Skeletal muscle cell (primary cell): ENCODE data around the gene SLC7A5.
"Not testable (repeated sequence)": the region's sequence is repeated elsewhere in the genome, so short reads cannot be mapped to it uniquely, and the experiment has no call there.

ENCODE experiments used
- DNase-seq: peaks from one replicate; pipeline ENCODE4 v3.0.0-alpha.2; 2010; ENCODE audit warnings: low read depth
- H3K4me3 ChIP-seq: 2 replicates; pipeline ENCODE4 v1.5.1; 2011; ENCODE audit warnings: low read depth, mild to moderate bottlenecking, control low read depth, low read length, moderate library complexity

SLC7A5 gene

DNA sequence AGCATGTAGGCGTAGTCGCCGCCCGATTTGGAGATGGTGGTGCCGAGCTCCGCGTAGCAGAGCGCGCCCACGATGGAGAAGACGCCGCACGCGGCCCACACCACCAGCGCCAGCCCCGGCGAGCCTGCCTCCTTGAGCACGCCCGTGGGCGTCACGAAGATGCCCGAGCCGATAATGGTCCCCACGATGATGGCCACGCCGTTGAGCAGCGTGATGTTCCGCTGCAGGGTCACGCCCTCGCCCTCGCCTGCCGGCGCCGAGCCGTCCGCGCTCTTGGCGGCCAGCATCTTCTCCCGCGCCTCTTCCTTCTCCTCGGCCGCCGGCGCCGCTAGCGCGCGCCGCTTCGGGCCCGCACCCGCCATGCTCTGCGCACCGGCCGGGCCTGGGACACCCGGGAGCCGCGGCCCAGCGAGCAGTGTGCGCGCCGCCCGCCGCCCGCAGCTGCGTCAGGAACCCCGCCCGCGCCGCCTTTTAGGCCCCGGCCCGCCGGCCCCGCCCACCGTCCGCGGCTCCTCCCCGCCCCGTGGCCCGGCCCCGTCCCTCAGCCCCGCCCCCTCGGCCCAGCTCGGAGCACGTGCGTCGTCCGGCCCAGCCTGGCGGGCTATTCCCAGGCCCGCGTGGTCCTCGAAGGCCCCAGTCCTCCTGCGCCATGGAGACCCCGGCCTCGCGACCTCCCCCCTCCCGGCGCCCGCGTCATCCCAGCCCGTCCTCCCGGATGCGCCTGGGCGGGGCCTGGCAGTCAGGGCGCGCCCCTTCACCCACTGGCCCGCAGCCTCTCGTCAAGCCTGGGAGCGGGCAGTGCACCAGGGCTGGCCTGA lies at the start of gene SLC7A5:
TSS of gene SLC7A5 (minus strand) at position 447 of the 818 bp plus-strand sequence. CDS start at position 362, 85 bp downstream.
- H3K4me3 ChIP-seq, result peak within 1 kb of the TSS; percentile 64
- DNase-seq, result not testable (repeated sequence)

- no peak for DNase-seq
- H3K4me3 ChIP-seq, result no peak overlapping the region
Observed at GRCh38 chr16:87918338-87918737, 49.0 kb upstream of the SLC7A5 start.

DNA sequence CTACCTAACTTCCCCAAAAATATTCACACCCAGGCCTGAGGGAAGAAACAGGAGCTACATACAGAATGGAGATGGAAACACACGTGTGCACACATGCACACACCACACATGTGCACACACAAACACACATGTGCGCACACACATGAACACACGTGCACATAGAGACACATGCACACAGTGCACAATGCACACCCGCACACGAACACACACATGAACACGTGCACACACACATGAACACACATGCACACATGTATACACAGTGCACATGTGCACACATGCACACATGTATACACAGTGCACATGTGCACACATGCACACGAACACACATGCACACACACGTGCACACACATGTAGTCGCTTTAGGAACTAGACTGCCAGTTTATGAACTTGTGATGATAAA lies 48.2 kb upstream of the SLC7A5 start:
- DNase-seq, result no peak
- no peak overlapping the region for H3K4me3 ChIP-seq

GRCh38 chr16:87914812-87915211 lies 45.5 kb upstream of the SLC7A5 start:
- no peak for DNase-seq
- H3K4me3 ChIP-seq, result no peak overlapping the region

GRCh38 chr16:87914021-87914725 lies 44.9 kb upstream of the SLC7A5 start:
- H3K4me3 ChIP-seq, DNase-seq: not testable (repeated sequence)

GRCh38 chr16:87912691-87913090 lies 43.4 kb upstream of the SLC7A5 start:
- DNase-seq, H3K4me3 ChIP-seq: not testable (repeated sequence)

DNA sequence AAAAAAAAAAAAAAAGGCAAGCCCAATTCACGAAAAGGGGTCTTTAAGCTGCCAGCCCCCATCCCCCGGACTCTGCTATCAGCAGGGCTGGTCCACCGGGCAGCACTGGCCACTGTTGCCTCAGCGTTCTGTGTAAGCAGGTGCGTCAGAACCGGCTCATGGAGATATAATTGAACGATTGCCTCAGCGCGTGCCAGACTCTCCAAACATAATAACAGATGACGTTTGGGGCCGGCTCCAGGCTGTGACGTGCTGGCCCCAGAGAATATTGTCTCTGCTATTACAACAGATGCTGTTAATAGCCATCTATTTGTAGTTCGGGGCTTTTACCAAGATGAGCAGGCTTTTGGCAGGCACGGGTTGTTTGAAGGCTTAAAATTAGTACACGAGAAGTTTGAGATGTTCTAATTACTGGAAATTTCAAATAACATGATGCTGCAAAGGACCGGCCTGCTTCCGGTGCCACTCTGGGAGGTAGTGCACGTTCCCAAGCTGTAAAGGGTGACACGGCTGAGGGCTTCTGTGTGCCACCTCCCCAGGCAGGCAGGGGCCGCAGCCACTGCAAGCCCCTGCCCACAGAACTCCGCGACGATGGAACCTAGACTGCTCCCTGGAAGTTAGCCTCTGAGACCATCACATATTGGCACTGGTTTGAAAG lies 41.9 kb upstream of the SLC7A5 start:
- H3K4me3 ChIP-seq, result not testable (repeated sequence)
- peak; percentile 71 for DNase-seq

DNA sequence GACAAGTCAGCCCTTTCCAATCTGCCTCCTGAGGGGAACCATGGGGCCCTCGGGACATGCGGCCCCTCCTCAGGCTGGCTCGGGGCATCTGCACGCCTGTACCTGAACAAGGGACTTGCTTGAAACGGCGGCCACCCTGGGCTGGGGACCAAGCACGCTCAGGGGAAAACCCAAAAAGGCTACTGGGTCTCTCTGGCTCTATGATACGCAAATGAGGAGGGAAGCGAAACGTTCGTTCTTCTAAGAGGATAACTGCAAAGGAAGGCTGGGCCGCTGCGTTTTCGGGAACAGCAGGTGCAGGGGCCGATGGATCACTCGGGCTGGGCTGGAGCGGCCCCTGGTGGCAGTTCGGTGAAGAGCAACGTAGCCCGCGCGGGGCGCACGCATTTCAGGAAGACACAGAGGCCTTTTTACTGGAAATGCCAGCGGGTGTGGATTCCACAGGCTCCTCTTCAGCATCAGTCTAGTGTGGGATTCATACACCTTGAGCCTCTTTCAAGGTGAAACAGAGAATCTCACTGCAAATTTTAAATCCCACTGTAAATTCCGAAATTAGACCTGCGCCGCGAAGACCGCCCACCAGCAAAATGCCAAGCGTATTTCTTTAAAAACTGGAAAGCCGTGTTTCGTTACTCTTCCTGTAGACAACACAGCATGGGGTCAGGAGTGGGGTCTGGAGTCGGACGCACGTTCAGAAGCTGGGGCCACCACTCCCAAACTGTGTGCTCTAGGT lies 40.1 kb upstream of the SLC7A5 start:
- not testable (repeated sequence) for DNase-seq, H3K4me3 ChIP-seq

GRCh38 chr16:87908101-87908500 lies 38.8 kb upstream of the SLC7A5 start:
- H3K4me3 ChIP-seq, DNase-seq: not testable (repeated sequence)

GRCh38 chr16:87905521-87905920 lies 36.2 kb upstream of the SLC7A5 start:
- H3K4me3 ChIP-seq, result not testable (repeated sequence)

DNA sequence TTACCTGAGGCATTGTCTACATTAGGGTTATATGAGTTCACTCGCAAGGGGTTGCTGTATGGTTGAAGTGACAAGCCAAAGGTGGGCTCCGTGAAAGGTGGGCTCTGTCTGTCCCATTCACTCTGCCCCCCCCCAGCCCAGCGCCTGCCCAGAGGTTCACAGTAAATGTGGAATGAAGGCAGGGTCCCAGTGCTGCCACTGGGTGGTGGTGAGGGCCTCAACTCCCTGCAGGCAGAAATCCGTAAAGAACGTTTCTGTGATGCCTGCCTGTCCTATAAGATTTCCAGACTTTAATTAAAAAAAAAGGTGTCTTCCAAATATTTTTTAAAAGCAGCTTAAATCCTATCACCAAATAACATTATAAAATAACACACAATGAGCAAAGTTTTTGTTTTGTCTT lies 35.7 kb upstream of the SLC7A5 start:
- H3K4me3 ChIP-seq, DNase-seq: not testable (repeated sequence)

More at GRCh38 chr16:87905521-87905920, 36.2 kb upstream of the SLC7A5 start:
- DNase-seq, result not testable (repeated sequence)

DNA sequence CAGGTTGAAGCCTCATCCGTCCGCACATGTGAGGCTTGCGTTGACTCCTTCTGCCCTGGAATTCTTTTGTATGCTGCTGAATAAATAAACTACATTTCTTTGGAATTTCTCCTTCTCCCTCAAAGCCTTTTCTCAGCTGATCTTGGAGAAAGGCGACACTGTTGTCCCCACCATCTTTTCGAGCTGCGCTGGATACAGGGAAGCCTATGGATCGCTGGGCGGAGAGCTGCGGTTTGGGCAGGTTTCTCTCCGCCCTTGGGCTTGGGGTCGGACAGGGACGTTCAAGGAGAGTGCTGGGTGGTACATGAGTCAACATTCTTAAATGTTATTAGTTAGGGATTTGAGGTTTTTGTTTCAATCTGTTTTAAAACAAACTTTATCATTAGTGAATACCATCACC lies 31.2 kb upstream of the SLC7A5 start:
- DNase-seq, H3K4me3 ChIP-seq: not testable (repeated sequence)

DNA sequence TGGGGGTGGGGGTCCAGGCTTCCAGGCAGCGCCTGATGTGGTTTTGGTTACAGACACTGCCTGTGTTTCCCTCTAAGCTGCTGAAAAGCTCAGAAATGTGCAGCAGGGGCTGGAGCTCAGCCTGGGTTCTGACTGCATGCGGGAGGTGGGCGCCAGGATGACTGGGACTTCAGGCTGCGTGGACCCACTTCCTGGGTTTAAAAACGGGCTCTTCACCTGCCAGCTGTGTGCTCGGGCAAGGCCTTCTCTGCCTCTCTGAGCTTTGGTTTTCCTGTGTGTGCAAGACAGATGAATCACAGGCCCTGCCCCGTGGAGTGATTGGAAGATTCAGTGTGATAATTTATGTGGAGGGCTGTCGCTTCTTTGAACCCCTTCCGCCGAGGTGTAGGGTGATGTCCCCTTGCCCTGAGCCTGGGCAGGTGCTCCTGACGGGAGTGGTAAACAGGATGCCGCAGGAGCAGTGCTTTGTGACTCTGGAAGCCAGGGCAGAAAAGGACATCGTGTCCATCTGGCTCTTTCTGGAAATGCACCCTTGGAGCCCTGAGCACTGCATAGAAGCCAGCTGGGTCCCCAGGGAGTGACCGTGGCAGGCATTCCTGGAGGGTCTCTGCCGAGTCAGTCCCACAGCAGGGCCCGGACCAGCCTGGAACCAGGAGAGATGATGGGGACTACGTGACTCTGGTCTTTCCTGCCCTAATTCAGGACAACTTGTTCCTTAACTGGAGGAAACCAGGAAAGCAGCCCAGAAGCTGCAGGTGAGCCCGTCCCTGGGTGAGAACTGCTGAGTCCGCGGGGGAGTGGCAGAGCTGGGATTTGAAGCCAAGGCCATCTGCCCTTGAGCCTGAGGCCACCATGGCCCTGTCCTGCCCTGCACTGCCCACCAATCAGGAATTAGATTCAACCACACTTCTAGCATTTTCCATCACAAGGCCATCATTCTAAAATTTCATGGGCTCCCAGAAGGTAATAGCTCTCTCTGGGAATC lies 28.5 kb upstream of the SLC7A5 start:
- no peak for DNase-seq
- H3K4me3 ChIP-seq, result no peak overlapping the region

DNA sequence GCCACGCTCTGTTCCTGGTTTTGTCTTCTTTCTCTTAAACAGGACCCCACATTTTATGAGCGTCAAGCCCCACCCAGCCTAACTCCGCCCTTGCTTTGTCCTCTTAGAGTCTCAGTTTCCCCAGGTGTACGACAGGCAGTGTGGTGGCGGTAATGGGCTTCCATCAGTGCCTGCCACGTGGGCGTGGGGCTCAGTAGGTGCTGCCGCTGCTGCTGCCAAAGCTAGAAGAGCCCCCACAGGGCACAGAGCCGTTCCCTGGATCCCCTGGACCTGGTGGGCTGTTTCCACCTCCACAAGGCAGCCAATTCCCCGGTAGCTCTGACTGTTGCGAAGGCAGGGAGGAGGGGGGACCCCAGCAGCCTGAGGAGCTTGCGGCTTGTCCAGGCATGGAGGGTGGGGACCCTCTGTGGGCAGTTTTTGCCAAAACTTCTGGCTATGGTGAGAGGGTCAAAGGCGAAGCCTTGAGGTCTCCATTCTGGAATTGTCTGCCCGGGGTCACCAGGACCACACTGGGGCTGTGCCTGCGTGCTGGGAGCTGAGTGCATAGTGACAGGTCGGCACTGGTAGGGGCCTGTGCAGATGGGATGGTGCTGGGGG lies 27.7 kb upstream of the SLC7A5 start:
- H3K4me3 ChIP-seq, DNase-seq: not testable (repeated sequence)

DNA sequence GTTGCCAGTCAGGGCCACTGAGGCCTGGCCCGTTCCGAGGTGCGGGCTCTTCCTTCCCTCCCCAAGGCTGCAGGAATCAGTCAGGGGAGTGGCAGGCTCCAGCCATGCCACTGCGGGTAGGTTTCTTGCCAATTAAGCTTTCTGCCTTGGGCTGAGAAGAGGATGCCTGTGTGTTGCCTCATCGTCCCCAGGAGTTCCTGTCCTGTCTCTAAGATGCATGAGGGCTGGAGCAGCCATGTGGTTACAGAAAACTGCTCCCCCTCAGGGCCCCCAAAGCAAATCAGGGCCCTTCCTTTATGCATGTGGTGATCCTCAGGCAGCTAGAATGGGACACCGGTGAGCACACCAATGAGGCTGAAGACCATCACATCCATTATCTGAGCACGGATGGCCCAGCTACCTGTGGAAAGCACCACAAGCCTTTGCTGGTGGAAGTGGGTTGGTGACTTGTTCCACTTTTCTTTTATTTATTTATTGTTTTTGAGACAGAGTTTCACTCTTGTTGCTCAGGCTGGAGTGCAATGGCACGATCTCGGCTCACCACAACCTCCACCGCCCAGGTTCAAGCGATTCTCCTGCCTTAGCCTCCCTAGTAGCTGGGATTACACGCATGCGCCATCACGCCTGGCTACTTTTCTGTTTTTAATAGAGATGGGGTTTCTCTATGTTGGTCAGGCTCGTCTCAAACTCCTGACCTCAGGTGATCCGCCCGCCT lies 27.0 kb upstream of the SLC7A5 start:
- not testable (repeated sequence) for DNase-seq, H3K4me3 ChIP-seq

GRCh38 chr16:87895641-87896141 lies 26.4 kb upstream of the SLC7A5 start:
- H3K4me3 ChIP-seq, result no peak overlapping the region
- peak; percentile 48 for DNase-seq

DNA sequence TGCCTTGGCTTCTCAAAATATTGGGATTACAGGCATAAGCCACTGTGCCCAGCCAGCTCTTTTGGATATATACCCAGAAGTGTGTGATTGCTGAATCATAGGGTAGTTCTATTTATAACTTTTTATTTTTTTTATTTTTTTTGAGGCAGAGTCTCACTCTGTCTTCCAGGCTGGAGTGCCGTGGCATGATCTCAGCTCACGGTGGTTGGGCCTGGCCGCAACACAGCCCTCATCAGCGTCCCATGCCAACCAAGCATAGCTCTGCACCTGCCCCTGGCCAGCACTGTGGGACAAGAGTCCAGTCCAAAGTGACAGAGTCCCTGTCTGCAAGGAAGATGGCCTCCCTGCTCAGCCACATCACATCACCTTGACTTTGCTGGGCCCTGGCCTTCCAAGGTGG lies 24.7 kb upstream of the SLC7A5 start:
- not testable (repeated sequence) for DNase-seq

More for the DNA sequence above, 24.7 kb upstream of the SLC7A5 start:
- H3K4me3 ChIP-seq, result not testable (repeated sequence)
